T-helper 2 cell (primary cell): ENCODE measurements around the gene COL6A1.

Experiments used
- DNase-seq, 5 experiments: peaks; one replicate each; pipeline versions ENCODE4 v3.0.0 to v3.0.0-alpha.2; 2012 to 2022

COL6A1 gene

DNA sequence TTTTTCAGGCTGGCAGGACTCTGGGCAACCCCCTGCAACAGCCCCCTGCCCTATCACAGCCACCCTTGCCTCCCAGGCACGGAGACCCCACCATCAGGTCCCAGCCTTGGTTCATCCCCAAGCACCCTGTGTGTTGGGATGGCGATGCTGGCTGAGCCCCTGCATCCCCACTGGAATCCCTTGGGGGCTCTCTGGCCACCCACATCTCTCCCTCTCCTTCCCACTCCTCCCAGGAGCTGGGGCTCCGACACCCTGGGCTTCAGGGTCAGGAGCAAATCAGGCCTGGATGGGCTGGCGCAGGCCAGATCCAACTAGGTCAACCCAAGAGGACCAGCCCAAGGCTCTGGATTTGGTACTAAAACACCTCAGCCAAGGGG is 25.9 kb downstream of the COL6A1 start:
- no peak for DNase-seq

DNA sequence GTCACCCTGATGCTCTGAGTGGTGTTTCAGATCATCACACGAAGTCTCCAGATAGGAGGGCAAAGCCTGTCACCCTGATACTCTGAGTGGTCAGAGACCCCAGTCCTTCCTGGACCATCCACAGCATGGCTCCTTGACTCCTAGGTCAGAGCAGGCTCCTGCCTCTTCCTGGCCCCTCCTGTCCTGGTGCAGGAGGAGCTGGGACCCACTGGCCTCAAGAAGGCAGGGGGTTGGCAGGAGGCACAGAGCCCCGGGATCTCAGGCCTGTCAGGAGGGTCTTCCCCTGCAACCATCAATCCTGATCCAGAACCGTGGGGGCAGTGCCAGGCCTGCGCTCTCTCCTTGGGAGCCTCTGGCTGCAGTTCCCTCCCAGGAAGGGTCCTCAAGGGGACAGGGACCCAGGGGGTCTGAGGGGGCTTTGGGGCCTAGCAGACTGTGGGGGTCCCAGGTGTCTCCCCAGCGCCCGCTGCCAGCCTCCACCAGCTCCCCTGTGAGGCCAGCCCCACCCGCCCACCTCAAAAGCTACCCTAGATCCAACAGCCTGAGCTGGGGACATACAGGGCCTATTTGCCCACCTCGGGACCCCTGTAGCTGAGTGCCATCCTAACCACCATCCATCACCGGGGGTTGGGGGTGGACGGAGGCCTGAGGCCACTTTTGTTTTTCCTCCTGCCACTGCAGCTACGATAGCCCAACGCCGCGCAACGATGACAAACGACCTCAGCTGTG is 27.5 kb downstream of the COL6A1 start:
- DNase-seq, result no peak

GRCh38 chr21:46009951-46010705 is 28.6 kb downstream of the COL6A1 start:
- no peak for DNase-seq

DNA sequence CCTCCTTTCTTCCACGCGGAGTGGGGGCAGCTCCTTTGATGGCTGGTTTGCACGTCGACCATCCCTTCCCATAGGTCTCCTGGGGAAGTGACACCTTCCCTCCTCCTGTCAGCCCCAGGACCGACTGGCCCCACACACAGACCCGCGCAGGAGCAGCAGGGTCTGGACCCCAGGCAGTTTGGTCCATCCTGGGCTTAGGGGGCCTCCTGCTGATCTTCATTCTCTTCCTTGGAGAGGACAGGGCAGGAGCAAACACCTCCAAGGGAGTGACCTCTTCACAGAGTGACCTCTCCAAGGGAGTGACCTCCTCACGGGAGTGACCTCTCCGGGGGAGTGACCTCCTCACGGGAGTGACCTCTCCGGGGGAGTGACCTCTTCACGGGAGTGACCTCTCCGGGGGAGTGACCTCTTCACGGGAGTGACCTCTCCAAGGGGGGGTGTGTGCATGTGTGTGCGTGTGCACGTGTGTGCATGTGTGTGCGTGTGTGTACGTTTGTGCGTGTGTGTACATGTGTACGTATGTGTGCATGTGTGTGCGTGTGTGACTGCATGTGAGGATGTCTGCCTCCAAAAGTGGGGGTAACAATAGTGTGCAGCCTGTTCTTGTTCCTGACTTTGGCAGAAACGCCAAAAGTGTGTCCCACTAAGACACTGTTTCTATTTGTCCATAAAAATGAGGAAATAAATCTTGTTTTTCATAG is 29.8 kb downstream of the COL6A1 start:
- no peak for DNase-seq

DNA sequence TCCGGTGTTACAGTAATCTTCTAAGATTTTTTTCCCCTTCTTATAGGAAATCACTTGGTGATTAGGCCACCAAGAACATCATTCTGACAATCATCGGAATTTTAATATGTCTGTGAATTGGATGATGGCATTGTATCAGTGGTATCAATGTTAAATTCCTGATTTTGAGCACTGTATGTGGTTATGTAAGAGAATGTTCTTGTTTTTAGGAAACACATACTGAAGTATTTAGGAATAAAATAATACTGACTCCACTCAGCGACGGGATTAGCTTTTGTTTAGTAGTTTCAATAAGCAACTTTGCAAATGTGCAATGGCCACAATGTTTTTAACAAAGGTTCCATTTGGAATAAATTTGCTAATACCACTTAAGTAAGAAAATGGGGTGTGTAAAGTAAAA is 30.6 kb downstream of the COL6A1 start:
- DNase-seq, result no peak

DNA sequence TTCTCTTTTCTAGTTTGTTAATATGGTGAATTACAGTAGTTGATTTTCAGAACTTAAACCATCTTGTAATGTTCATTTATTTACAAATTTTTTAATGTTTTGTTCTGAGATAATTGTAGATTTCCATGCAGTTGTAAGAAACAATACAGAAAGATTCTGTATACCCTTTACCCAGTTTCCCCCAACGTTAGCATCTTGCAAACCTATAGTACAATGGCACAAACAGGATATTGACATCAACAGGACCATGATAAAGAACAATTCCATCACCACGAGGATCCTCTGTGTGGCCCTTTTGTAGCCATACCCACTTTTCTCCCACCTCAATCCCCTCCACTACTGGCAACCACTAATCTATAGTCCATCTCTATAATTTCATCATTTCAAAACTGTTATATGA is 33.3 kb downstream of the COL6A1 start:
- DNase-seq, result no peak

GRCh38 chr21:46017148-46017547 is 35.6 kb downstream of the COL6A1 start:
- DNase-seq, result no peak

DNA sequence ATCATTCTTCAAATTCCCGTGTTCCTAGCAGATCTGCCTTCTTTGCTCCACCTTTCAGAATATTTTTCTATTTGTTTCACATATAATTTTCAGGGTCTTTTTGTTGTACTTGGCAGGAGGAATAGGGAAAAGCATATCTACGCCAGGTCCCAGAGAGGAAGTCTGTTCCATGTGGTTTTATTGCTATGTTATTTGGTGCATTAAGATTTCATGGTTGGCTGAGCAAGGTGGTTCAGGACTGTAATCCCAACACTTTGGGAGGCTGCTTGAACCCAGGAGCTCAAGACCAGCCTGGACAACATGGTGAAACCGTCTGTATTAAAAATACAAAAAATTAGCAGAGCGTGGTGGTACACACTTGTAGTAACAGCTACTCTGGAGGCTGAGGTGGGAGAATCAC is 36.1 kb downstream of the COL6A1 start:
- DNase-seq, result no peak

- no peak for DNase-seq
Measured at GRCh38 chr21:46018615-46019014, 37.0 kb downstream of the COL6A1 start.

- DNase-seq, result no peak
Measured at GRCh38 chr21:46020581-46020980, 39.0 kb downstream of the COL6A1 start.

GRCh38 chr21:46021398-46021797 is 39.8 kb downstream of the COL6A1 start:
- DNase-seq, result no peak

DNA sequence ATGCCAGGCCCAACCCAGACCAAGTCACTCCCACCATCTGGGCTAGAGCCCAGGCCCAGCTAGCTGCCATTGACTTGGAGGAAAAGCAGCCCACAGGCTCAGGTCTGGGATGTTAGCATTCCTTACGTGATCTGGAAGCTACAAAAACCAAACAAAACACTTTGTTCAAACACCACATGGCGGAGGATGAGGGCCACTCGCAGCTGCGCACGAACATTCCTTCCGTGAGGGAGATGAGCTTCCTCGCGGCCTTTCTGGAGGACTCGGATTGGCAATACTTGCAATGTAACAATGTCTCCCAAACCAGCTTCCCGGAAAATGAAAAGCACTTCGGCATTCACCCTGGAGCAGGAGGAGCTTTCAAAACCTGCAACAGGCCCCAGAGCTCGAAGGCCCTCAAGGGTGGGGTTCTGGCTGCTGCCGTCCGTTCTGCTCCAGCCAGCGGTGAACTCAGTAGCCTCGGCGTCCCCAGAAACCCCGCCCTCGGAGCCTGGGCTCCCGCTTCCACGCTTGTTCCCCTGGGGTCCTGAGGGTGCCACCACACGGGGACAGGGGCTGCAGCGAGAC is 40.5 kb downstream of the COL6A1 start:
- DNase-seq, result no peak

DNA sequence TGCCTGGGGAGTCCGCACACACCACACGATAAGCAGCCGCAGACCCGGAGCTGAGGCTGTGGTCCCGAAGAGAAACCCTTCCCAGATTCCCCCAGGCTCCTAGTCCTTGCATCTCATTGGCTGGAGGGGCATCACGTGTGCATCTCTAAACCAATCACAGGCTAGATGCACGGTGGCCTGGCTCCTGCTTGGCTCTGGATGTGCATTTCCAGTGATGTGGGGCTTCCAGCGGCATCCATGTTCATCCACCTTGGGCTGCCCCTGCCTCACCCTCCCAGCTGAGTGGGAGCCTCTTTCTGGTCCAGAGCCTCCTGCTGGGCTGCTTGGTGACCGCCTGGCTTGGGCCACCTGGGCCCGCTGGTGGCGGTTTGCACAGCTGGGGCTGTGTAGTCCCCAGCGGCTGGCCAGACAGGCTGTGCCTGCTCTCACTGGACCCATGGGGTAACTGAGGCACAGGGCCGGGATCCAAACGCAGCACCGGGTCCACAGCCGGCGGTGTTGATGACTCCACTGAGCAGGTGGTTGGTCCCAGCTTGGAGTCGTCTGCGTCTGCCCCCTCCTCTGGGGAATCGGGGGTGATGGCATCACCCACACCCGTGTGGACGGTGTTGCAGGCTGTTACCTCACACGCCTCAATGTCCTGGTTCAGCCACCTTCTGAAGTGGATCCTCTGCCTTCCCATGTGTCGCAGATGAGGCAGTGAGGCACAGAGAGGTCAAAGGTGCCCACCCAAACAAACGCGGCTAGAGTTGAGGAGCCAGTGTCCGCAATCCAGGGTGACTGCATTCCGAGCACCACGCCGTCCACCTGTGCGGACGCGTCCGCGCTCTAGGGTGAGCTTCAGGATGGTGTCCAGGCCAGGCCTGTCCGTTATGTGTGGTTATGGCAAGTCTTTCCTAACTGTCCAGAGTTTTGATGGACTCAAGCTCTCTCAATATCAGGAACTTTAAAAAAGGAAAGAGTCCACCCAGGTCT is 41.3 kb downstream of the COL6A1 start:
- DNase-seq, result no peak

DNA sequence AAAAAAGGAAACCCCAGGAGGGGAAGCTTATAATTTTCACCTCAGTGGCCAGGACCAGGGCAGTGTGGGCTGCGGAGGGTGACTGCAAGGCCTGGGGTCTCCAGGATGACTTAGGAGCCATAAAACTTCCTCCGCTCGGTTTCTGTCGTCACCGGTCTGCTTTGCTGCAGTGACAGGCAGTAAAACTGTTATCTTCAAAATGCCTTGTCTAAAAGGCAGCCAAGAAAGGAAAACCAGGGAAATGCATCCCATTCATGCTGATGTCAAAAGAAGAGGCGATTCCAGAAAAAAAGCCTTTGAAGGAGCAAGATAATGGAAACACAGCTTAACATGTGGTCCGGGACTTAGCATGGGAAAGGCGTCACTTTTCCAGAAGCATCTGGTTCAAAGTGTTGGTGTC is 42.0 kb downstream of the COL6A1 start:
- no peak for DNase-seq

GRCh38 chr21:46024141-46024540 is 42.6 kb downstream of the COL6A1 start:
- no peak for DNase-seq

GRCh38 chr21:46025113-46025770 is 43.7 kb downstream of the COL6A1 start:
- no peak for DNase-seq

GRCh38 chr21:46027851-46028493 is 46.4 kb downstream of the COL6A1 start:
- DNase-seq, result no peak

DNA sequence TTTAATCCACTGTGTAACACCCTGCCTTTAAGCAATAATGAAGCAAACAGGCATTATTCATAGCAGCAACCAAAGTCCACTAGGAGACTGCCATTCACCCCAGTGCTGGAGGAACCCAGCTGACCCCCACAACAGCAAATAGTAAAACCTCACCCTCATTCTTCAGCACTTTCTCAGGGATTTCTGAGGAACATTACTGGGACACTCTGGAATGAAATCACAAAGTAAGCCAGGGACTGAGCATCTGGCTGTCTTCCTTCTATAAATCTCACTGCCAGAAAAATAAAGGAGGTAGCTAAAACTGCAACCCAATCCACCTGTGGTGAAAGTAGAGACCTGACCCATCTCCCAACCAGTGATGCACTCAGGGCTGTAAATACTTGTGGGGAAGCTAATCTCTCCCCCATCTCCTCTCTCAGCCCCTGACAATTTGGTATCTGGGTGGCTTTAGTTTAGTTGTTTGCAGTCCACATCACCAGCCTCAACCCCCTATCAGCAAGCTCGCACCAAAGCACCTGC is 47.1 kb downstream of the COL6A1 start:
- DNase-seq, result no peak

DNA sequence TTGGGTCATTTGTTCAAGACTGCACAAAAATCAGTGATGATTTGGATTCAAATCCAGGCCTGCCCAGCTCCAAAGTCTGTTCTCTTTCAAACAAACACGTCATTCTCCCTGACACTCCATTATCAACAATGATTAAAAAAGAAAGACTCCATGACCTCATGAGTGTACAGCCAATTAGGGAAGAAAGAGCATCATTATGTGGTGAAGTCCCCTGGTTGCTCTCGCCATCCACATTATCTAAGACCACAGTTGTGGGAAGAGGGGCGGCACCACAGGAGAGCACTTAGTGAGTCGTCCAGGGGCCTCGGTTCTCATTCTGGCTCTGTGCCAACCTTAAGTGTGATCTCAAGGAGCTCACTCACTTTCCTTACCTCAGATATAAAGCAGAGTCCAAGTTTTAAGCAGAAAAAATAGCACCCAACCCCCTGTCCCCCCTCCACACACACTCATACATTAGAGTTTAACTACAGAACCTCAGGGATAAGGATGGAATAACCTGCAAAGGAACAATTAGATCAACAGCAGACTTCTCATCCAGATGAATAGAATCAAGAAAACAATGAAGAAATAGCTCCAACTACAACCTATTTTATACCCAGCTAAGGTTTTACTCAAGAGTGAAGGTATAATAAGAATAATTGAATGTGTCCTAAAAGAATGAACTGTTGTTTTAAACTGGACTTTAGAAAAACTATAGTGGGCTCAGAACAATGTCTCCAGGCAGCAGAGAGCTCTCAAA is 47.8 kb downstream of the COL6A1 start:
- no peak for DNase-seq

GRCh38 chr21:46031484-46031883 is 49.9 kb downstream of the COL6A1 start:
- DNase-seq, result no peak
